C4-2B (cell line): Measurements from ENCODE around the gene AGK.

Experiments
- H3K27ac ChIP-seq: fragments of 450-650 bp; 2 replicates; pipeline ENCODE4 v1.5.1; 2017
- ZFX ChIP-seq: fragments of 450-650 bp; IDR thresholded peaks from 2 replicates; pipeline ENCODE4 v1.6.1; 2017
- TF ChIP-seq, protein P1 (sequence below): fragments of 450-650 bp; conservative IDR thresholded peaks from 2 replicates; pipeline ENCODE4 v1.5.1; 2017; ENCODE audit warnings: mild to moderate bottlenecking

AGK gene

DNA sequence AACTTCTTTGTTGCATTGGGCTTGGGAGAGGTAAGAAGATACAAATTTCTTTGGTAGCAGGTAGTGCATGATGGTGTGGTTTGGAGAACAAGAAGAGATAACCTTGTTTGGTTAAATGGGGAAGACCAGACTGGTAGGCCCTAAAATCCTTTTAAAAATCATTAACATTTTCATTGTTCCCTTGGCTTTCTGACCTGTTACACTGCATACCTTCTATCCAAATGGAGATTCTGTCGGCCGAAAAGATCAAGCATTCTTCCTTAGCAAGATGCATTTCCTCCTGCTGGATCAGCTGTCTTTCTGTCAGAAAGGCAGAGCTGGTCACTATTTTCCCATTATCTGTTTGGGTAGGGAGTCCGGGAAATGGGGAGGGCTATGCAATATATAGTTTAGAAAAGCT lies 33.7 kb downstream of the AGK start:
- TF ChIP-seq ZFX = no peak
- TF ChIP-seq, protein P1, sequence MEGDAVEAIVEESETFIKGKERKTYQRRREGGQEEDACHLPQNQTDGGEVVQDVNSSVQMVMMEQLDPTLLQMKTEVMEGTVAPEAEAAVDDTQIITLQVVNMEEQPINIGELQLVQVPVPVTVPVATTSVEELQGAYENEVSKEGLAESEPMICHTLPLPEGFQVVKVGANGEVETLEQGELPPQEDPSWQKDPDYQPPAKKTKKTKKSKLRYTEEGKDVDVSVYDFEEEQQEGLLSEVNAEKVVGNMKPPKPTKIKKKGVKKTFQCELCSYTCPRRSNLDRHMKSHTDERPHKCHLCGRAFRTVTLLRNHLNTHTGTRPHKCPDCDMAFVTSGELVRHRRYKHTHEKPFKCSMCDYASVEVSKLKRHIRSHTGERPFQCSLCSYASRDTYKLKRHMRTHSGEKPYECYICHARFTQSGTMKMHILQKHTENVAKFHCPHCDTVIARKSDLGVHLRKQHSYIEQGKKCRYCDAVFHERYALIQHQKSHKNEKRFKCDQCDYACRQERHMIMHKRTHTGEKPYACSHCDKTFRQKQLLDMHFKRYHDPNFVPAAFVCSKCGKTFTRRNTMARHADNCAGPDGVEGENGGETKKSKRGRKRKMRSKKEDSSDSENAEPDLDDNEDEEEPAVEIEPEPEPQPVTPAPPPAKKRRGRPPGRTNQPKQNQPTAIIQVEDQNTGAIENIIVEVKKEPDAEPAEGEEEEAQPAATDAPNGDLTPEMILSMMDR = no peak
- H3K27ac ChIP-seq = no peak overlapping the region

DNA sequence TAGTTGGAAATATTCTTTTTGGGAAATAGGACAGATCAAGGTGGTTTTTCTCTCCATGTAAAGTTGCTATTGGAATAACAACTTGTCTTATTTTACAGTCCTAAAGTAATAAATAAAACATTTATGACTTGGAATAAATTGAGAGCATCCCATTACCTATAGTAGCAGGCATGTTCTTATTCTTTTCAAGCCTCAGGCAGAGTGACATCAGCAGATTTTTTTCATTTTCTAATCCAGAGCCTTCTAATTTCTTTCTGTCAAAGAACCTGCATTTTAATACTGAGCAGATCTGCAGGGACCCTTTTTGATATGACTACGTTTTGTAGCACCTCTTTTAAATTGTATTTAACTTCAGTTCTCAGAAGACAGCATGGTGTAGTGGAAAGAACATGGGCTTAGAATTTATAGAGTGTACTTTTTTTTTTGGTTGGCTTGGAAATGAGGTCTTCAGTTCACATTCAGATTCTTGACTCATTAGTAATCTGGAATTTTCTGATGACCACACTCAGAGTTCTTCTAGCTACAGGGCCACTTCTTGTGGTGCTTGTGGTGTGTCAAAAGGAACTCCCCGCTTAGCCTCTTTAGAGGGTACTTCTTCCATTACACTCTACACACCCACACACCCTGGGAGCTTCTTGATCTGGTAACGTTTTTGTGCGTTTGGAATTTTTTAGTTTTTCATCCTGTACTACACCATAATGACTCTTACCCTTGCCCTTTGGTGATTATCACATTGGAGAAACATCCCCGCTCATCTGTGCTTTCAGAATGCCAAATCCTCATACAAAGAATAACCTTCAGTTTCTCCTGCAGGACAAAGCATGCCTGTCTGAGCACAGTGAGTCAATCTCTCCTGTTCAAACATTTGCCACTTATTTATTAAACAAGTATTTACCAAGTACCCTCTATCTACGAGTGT lies 34.6 kb downstream of the AGK start:
- no peak for TF ChIP-seq ZFX
- TF ChIP-seq, protein P1 = no peak
- H3K27ac ChIP-seq = no peak overlapping the region

DNA sequence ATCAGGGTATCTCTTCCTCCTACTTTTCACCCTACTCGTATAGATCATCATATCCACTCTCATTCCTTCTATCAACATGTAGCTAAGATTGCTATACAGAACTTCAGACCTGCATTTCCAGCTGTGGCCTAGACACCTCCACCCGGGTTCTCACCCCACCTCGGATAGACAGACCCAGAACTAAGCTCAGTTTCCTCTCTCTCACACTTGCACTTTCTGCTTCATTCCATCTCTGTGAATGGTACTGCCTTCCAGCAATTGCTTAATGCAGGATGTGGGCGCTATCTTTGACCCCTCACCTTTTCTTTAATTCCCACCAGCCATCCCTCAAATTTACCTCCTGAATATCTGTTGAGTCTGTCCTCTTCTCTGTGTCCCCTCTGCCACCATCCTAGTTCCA lies 35.7 kb downstream of the AGK start:
- TF ChIP-seq ZFX = no peak
- TF ChIP-seq, protein P1 = no peak
- H3K27ac ChIP-seq = no peak overlapping the region

DNA sequence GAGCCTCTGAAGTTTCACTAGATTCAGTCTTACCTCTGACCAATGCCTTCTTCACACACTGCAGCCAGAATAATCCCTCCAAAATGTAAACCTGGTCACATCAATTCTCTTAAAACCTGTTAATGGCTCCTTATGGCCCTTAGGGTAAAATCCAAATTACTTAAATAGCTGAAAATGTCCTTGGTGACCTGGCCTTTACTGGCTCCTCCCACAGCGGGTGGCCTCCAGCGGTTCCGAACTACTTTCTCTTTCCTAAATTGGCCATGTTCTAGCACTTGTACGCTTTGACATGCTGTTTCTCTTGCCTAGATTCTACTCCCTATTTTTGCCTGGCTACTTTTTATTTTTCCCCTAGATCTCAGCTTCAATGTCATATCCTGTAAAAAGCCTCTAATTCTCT lies 36.1 kb downstream of the AGK start:
- TF ChIP-seq ZFX = no peak
- TF ChIP-seq, protein P1 = no peak

DNA sequence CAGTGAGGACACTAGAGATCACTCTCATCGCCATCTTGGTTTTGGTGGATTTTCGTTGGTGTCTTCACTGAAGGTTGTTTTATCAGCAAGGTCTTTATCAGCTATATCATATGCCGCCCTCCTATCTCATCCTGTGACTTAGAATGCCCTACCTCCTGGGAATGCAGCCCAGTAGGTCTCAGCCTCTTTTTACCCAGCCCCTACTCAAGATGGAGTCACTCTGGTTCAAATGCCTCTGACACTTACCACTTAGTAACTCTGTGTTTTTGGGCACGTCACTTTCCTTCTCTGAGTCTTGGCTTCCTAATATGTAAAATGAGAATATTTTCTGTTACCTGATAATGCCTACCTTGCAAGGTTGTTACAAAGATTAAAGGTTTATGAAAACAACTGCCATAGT lies 37.7 kb downstream of the AGK start:
- TF ChIP-seq ZFX = no peak
- TF ChIP-seq, protein P1 = no peak
- no peak overlapping the region for H3K27ac ChIP-seq

More for the DNA sequence above, 36.1 kb downstream of the AGK start:
- H3K27ac ChIP-seq = no peak overlapping the region

DNA sequence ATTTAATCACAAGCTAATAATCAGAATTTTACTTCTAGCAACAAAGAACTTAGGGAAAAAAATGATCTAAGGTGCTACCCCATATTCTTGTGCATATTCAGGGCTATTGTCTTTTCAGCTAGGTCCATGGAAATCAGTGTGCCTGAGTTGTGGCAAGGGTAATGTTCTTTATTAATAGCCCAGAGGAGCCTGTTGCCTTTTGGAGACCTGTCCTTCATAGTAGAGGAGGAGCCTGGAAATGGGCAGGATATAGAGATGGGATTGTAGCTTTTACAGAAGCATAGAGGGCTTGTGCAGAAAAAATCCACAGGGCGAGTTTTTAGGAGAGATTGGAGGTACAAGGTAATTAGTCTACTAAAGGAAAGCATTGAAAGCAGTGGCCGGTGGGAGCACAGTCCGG lies 38.9 kb downstream of the AGK start:
- no peak for TF ChIP-seq ZFX
- TF ChIP-seq, protein P1 = no peak
- no peak overlapping the region for H3K27ac ChIP-seq

DNA sequence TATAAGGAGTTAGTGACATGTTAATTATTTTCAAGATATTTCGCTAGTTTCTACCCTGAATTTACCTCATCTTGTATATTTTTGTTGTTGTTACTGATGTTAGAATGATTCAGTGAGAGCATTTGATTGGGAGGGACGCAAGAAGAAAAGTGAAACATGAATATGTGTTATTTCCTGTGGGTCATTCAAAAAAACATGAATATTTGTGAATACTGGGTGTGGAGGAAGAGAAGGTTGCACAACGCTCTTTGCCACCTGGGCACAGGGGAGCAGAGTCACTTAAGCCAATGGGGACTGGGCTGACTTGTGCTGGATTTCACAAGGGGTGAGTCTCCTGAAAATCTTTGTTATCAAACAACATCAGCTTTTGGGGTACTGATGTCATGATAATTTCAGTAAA lies 39.5 kb downstream of the AGK start:
- H3K27ac ChIP-seq = no peak overlapping the region
- TF ChIP-seq ZFX = no peak
- TF ChIP-seq, protein P1 = no peak
